Activated CD4-positive, alpha-beta T cell treated with anti-CD3 and anti-CD28 coated beads, Interleukin-2, amount 50 U/mL, for 16 hours (primary cell): ENCODE measurements around the gene TSPAN9.

ENCODE experiments used
- DNase-seq: peaks from one replicate; pipeline ENCODE4 v3.0.0-alpha.2; 2020

Gene TSPAN9

GRCh38 chr12:3145546-3146310 lies 68.5 kb downstream of the TSPAN9 start:
- no peak for DNase-seq

GRCh38 chr12:3147260-3147659 lies 70.1 kb downstream of the TSPAN9 start:
- DNase-seq: no peak

GRCh38 chr12:3148366-3149000 lies 71.3 kb downstream of the TSPAN9 start:
- no peak for DNase-seq

GRCh38 chr12:3149515-3150307 lies 72.5 kb downstream of the TSPAN9 start:
- DNase-seq: no peak

- DNase-seq: no peak
These were observed 73.1 kb downstream of the TSPAN9 start for GRCh38 chr12:3150308-3150670.

GRCh38 chr12:3150931-3151835 lies 74.0 kb downstream of the TSPAN9 start:
- DNase-seq: no peak

GRCh38 chr12:3152011-3152511 lies 74.9 kb downstream of the TSPAN9 start:
- DNase-seq: no peak

GRCh38 chr12:3152892-3153291 lies 75.7 kb downstream of the TSPAN9 start:
- DNase-seq: no peak

GRCh38 chr12:3154006-3154405 lies 76.8 kb downstream of the TSPAN9 start:
- DNase-seq: no peak

GRCh38 chr12:3155702-3156370 lies 78.7 kb downstream of the TSPAN9 start:
- no peak for DNase-seq

- no peak for DNase-seq
These were observed 80.6 kb downstream of the TSPAN9 start for GRCh38 chr12:3157581-3158323.

GRCh38 chr12:3158851-3159465 lies 81.8 kb downstream of the TSPAN9 start:
- no peak for DNase-seq

- DNase-seq: no peak
These were observed 82.9 kb downstream of the TSPAN9 start for GRCh38 chr12:3160081-3160480.

GRCh38 chr12:3161861-3162260 lies 84.7 kb downstream of the TSPAN9 start:
- no peak for DNase-seq

GRCh38 chr12:3164454-3165077 lies 87.4 kb downstream of the TSPAN9 start:
- no peak for DNase-seq

GRCh38 chr12:3165078-3165980 lies 88.2 kb downstream of the TSPAN9 start:
- DNase-seq: no peak

GRCh38 chr12:3167636-3168035 lies 90.5 kb downstream of the TSPAN9 start:
- no peak for DNase-seq

GRCh38 chr12:3168223-3169221 lies 91.3 kb downstream of the TSPAN9 start:
- peak; percentile 39 for DNase-seq
